HG02884 (cell line): ENCODE measurements around the gene STOML2.

Experiments used
- ATAC-seq: cut with Tn5 transposase; IDR thresholded peaks from one replicate; pipeline ENCODE4 v1.9.1; 2021; ENCODE audit warnings: mild to moderate bottlenecking, moderate library complexity; ENCODE audit not compliant: unreplicated experiment

STOML2 gene

DNA sequence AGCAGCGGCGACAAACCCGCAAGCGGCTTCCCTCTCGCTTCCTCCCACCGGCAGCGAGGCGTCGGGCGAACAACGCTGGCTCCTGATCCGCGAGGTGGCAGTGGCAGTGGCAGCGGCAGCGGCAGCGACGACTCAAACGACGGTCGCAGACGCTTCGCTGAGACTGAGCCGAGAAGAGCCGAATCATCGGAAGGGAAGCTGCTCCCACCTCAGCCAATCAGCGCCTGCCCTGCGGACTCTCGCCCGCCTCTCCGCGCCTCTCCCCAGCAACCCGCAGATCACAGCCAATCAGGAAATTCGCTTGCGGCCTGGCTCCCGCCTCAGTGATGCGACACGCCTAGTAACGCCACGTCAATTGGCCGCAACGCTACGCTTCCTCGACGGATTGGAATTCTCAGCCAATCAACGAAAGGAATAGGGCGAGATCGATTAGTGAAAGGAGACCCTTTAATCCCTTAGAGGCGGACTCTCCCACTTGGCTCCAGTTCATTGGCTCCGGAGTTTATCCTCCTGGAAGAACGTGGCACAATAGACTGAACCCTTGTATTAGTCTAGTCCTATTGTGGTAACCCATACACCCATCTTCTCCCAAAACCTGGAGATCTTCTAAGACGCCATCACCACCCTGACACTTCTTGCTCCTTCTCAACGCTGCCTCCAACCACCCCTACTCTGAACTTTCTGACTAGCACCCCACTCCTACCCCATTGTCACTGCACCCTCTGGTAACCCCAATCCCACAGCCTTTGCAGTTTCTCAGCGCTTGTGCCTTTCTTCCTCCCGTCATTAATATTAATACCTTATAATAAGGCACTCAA lies 30.3 kb downstream of the STOML2 start, which contains the start of gene VCP:
Gene VCP, minus strand, starts transcription at position 165 of the 818 bp plus-strand sequence. CDS start 272 bp downstream, outside the sequence.
- peak; percentile 79 for ATAC-seq

DNA sequence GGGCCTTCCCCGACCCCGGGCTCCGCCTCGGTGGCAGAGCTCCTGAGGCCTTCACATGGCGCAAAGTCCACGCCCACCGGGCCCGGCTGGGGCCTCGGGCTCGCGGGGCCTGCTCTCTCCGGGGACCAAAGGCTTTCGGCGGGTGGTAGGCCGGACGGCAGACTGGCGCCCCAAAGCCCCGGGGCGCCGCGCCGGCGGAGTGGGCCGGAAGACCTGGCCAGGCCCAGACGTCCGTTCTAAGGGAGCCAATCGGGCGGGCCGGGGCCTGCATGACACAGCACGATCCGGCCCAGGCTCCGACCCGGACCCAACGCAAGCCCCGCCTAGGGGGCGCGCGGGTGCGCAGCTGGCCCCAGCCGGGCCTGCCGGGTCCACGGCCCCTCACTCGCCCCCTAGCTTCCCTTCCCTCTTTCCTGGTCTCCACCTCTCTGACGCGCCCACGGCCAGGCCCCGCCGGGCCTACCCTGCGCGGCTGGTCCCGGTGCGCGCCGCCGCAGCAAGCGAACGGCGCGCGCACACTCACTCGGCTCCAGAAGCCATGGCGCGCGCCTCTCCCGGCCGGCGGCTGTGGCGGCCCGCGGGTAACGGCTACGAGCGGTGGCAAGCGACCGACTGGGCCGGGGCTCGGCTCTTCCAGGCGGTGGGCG lies 31.0 kb downstream of the STOML2 start:
- peak; percentile 42 for ATAC-seq

DNA sequence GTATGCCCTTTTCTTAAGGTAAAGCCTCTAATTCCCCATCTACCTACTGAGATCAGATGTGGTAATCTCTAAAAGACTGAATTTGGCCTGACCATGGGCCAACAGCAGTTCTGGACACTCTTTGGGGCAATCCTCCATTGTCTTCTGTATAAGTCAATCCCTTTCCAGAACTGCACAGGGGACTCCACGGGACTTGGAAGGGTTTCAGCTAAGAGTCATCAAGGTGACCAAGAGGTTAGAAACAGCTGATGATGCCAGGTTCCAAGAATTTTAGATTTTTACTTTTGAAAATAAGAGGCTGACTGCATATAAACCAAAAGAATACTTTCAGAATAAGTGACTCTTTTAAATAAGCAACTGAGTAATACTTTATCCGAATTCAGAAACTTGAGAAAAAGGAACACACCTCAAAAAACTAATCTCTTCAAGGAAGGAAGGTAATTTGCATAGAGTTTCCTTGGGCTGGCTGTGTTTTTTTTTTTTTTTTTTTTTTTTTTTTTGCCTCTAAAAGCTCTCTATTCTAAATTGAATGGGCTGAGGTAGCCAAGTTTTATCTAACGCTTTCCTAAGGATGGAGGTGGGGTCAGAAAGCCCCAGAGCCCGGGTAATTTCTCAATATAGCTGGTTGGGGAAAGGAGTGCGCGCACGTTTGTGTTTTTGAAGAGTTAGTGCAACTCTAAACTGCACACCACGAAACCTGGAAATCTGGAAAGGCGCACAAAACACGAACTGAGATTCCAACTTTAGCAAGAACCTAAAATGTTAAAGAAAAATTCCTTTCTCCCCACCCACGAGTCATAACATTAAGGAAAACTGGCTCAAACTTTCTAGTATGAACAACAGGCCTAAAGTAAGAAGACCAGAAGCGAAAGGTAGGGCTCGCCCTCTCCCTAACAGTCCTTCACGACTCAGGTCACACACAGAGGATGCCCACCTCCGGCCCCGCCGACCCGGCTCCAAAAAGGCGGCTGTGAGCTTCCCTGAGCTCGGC lies 31.8 kb downstream of the STOML2 start:
- ATAC-seq, result no peak

DNA sequence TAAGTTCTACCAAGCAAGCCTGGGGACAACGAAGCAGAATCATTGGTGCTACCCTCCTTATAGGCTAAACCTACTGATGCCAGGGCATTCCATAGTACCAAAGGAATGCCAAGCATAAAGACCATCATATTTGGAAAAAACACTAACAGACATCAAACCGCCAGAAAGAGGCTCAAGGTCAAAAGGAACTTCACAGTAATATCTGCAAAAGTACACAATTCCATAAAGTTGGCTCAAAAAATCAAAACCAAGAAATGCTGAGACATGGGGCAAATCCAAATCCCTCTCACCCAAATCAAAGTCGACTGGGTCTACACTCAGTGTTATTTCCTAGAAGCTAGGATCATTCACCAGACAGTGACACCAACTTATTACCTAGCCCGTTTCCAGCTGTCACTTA lies 33.9 kb downstream of the STOML2 start:
- no peak for ATAC-seq

DNA sequence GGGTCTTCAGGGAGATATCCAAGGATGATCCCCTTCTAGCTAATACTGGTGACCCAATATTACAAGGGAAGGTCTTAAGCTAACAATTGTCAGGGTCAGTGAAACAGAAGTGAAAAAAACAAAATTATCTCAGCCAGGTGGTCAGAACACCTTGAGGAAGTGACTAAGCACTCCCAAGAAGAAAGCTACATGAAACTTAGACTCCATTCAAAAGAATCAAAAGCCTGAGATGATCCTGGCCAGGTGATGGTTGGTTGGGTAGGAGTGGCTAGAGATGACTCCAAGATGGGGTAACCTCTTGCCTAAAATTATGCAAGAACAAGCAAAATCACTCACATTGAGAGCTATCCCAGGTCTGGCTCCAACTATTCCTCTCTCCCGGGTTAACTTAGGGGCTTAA lies 35.9 kb downstream of the STOML2 start:
- no peak for ATAC-seq

DNA sequence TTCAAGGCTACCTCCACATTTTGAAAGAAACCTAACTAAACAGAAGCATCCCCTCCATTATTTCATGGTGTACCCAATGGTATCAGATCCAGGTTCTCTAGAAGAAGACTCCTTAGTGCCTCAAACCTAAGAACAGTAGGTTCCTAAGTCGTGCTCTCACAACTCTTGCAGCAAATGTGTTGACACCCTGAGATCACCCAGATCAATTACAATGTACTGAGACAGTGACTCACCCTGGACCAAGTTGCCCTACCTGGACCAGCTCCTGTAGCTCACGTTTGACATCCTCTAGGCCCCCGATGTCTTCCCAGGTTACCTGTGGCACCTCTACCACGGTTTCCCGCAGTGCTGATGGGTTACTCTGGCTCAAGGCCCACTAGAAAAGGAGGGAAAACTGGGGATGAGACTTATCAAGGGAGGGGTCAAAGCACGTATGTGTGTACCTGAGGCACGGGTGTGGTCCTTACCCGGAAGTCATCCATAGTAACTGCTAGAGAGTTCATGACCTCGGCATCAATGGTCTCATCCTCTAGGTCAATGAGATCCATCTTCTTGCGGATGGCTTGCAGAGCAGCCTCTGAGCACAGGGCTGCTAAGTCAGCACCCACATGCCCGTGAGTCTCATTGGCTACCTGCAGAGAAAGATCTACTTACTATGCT lies 42.3 kb downstream of the STOML2 start:
- no peak for ATAC-seq

DNA sequence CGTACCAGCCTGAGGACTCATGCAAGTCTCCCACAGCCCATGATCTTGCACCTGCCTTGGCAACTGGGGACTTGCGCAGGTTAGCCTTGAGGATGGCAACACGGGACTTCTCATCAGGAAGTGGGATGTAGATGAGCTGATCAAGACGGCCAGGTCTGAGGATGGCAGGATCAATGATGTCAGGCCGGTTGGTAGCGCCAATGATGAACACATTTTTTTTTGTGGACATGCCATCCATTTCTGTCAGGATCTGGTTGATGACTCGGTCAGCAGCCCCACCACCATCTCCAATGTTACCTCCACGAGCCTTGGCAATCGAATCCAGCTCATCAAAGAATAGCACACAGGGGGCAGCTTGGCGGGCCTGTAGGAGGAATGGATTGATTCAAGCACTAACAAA lies 43.5 kb downstream of the STOML2 start:
- no peak for ATAC-seq

DNA sequence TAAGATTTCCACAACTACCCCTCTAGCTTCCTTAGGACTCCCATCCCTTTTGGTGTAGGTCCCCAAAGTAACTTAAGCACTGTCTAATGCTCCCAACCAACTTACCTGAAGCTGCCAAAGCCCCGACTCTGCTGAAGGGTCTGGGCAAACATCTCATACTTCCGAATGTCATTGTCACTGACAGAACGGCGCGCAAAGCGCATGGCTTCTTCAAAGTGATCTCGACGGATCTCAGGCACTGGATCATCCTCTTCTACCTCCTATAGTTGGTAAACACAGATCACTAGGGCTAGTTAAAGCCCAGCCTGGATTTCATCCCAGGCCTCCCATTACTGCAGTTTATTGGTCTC lies 45.7 kb downstream of the STOML2 start:
- no peak for ATAC-seq

DNA sequence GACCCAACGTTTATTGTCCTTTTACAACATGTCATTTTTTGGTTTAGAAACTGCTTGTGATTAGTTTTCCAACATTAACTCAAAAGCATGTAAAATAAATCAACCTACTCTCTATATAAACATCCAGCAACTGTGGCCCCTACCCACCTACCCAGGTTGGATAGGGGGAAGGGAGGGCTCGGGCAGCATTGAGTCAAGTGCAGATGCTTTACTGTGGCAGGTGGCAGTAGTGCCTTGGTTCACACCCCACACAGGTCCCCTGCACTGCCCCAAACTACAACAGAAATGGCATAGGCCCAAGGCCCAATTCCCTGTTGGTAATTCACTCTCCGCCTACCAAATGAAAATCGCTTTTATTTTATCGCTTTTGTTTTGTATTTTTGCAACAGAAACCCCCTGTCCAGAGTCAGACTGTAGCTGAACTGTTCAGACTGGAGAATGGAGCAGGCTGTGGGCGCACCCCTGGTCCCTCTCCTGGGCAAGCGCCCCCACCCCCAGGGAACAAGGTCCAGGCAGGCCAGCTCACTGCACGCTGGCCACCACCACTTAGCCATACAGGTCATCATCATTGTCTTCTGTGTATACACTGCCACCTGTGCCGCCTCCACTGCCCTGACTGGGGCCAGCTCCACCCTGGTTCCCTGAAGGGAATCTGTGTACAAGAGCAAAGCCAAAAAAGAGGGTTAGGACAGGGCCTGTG lies 46.2 kb downstream of the STOML2 start:
- no peak for ATAC-seq

DNA sequence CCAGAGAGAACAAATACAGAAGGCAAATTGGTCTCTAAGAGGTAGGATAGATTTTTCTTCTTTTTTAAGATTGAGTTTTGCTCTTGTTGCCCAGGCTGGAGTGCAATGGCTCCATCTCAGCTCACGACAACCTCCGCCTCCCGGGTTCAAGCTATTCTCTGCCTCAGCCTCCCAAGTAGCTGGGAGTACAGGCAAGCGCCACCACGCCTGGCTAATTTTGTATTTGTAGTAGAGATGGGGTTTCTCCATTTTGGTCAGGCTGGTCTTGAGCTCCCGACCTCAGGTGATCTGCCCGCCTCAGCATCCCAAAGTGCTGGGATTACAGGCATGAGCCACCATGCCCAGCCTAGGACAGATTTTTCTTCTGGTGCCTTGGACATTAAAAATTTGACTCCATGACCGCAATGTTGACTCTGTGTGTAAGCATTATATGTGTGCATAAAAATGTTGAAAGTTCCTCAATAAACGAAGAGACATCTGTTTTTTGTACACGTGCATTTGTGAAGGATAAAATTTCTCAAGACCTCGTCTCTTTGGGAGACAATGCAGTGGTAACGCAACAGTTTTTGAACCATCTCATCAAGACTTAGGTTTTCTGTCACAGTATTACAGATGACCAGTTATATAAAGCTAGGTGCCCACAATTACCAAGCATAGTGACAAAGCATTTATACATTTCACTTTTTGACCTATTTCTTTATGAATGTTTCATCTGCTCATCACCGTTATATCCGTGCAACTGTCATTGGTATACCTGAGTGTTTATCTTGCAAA lies 47.9 kb downstream of the STOML2 start:
- ATAC-seq, result no peak

DNA sequence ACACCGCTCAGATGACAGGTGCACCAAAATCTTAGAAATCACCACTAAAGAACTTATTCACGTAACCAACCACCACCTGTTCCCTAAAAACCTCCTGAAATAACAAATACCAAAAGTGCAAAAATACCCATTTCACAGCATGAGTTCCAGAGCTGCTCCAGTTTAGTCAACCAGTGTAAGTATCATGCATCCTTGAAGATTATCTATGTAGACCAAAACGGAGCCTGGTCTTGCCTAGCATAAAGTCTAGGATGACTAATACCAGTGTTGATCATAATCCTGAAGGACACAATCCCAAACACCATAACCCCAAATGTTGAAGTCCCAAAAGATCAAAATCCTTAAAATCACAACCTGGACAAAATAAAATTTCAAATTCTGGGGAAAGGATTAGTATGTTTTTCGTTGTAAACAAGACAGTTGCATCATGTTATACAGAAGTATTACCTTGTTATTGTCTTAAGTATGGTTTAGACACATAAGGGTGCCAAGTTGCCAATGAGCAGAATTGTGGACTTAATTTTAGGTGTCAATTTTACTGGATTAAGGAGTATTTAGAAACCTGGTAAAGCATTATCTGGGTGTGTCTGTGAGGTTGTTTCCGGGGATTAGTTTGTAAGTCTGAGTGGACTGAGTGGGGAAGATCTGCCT lies 48.6 kb downstream of the STOML2 start:
- ATAC-seq, result no peak

DNA sequence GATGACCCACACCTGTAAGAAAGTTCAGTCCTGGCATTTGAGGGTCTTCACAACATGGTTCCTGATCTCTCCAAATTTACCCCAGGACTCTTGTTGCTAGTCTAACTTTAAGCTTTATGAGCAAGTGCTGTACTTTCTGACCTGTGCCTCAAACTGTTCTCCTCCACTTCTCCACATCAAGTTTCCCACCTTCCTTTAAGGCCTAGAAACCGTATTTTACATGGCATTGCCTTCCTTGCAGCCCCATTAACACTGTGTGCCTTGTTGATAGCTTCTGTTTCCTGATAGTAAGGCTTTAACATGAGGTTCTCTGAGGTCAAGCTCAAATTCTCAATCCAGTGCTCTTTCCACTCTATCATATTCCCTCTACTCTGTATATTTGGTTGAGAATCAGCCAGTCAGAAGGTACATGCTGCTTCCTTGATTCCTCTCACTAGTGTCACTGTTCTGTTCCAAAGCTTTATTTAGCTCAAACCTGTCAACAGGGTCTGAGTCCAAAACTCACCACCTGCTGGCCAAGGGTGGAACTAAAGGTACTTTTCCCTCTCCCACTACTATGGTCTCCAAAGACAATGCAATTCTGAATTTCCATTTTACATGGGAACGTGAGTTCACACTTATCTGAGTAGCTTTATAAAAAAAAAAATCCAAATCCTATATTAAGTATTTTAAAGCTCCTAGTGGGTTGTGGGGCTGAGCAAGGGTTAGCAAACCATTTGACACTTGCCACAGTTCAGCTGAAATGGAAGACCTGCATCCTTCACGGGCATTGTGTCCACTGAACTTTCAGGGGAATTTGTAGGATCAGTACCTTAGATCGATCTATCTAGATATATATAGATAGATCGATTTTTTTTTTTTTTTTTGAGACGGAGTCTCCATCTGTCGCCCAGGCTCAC lies 51.6 kb downstream of the STOML2 start:
- no peak for ATAC-seq
